Left forelimb (tissue), 1 donor: ENCODE data around the gene SHBG.
A peak's percentile ranks its signal among the peaks of the same experiment; 100 is the strongest.

Experiments used
- DNase-seq: peaks from one replicate; pipeline ENCODE4 v3.0.0-alpha.2; 2018; ENCODE audit warnings: low spot score

Gene SHBG

DNA sequence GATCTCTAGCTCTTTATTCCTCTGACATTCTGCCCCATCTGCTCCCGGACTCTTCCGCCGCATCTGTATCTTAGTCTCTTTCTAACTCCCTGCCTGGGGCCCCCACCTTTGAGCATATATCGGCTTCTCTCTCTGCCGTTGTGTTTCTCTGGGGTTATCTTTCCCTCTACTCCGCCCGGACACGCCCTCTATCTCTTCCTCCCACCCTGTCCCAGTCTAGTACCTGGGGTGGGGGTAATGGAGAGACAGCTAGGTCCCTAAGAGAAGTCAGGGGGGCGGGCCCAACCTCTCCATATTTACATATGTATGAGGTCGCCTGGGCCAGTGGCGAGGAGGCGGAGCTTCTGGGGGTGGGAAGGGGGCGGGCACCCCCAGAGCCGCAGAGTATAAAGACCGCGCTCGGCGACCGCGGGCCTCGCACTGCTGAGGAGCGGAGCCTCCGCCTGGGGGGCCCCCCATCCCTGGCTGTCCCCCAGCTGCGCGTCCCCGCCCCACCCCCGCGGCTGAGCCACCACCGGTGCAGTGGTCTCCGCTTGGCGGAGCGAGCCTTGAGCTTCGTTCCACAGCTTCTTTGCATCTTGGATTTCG, 20.7 kb downstream of the SHBG start, which contains the start of gene ATP1B2:
TSS of gene ATP1B2 (plus strand) at position 418 of the 588 bp plus-strand sequence. CDS start 593 bp downstream, outside the sequence.
- peak; percentile 82 for DNase-seq

DNA sequence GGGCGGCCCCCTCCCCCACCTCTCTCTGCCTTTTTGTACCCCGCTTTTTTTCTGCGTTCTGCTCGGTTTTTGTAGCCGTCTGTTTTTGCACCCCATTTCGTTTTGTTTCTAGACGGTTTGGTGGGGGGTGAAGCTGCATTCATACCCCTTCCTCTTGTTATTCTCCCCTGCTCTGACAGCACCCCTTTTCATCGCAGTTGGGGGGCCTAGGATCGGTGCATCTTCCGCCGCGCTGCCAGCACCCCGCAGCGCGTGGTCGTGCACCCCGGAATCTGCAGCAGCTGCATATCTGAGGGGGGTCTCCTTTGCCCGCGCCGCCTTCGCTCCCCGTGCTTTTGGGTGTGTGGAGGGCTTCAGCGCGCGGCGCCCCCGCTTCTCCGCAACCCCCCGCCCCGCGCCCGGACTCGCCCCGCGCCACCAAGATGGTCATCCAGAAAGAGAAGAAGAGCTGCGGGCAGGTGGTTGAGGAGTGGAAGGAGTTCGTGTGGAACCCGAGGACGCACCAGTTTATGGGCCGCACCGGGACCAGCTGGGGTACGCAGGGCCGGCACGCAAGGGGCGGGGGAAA, 21.2 kb downstream of the SHBG start:
- DNase-seq = no peak

- DNase-seq = peak; percentile 81
These were observed 21.9 kb downstream of the SHBG start for GRCh38 chr17:7651665-7652387.

DNA sequence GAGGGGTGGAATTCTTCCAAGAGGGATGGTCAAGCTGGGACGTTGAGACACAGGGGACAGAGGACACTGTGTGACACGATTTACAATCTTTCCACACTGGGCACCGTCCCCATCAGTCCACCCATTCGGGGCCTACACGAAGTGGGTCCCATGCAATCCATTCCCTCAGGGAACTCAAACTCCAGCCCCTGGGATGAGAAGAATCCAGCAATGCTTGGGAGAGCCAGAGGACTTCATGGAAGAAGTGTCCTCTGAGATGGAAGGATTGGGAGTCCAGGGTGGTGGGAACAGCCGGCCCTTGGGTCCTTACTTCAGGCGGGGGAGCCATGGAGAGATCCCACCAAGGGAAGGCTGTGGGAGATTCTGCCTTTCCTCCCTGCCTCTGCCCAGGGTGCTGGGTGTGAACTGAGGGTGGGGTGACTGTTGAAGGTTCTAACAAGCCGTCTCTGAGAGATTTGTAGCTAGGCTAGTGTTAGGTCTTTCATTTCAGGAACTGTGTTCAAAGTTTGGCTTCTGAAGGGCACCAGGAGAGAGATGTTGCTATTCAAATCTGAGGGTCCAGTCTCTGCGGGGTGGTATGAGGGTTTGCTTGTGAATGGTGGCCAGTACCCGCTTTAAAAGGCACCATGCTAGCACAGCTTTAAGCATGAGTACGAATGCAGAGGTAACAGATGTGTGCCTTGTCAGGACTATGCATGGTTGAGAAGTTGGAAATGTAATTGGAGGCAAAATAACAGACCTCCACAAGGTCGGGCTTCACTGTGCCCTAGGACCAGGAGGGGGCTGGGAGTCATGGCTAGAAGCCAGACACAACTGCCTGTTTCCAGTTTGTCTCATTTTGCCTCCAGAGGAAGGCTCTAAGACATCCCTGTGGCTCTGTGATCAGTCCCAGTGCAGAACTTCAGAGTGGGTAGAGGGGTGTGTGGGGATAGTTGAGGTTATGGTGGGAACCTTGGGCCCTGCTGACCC, 22.7 kb downstream of the SHBG start:
- DNase-seq = no peak

GRCh38 chr17:7654832-7655540, 25.1 kb downstream of the SHBG start:
- no peak for DNase-seq

GRCh38 chr17:7655541-7655840, 25.6 kb downstream of the SHBG start:
- DNase-seq = no peak

GRCh38 chr17:7656958-7657609, 27.1 kb downstream of the SHBG start:
- no peak for DNase-seq

GRCh38 chr17:7667656-7668406, 37.9 kb downstream of the SHBG start:
- DNase-seq = no peak

DNA sequence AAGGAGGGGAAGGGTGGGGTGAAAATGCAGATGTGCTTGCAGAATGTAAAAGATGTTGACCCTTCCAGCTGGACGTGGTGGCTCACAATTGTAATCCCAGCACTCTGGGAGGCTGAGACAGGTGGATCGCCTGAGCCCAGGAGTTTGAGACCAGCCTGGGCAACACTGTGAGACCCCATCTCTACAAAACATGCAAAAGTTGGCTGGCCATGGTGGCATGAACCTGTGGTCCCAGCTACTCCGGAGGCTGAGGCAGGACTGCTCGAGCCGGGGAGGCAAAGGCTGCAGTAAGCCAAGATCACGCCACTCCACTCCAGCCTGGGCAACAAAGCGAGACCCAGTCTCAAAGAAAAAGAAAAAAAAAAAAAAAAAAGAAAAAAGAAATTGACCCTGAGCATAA, 38.5 kb downstream of the SHBG start:
- no peak for DNase-seq

GRCh38 chr17:7673239-7673638, 43.3 kb downstream of the SHBG start:
- DNase-seq = no peak

DNA sequence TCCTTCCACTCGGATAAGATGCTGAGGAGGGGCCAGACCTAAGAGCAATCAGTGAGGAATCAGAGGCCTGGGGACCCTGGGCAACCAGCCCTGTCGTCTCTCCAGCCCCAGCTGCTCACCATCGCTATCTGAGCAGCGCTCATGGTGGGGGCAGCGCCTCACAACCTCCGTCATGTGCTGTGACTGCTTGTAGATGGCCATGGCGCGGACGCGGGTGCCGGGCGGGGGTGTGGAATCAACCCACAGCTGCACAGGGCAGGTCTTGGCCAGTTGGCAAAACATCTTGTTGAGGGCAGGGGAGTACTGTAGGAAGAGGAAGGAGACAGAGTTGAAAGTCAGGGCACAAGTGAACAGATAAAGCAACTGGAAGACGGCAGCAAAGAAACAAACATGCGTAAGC, 45.0 kb downstream of the SHBG start:
- no peak for DNase-seq

GRCh38 chr17:7676533-7676932, 46.6 kb downstream of the SHBG start:
- DNase-seq = no peak

DNA sequence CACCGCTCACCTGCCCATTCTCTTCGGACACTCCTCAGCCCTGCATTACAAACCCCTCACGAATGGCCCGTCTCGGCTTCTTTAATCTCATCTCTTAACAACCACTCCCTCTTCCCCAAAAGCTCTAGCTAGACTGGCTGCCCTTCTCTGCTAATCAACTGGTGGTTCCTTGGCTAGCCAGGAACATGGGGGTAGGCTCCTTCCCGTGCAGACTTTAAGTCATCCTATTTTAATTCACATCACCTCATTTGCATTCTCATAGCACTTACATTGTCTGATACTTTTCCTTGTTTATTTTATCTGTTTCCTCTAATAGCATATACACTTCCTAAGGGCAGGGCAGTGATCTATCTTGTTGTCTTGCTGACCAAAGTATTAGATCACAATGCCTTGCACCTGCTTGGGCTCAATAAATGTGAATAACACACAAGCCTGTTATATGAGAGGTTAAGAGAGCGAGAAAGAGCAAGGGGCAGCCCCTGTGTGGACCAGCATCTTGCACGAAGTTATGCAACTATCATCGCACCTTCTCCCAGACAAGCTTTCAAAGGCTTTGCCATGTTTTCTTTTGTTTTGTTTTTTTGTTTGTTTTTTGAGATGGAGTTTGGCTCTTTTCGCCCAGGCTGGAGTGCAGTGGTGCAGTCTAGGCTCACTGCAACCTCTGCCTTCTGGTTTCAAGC, 47.6 kb downstream of the SHBG start:
- DNase-seq = no peak
